Transverse colon (tissue), 4 donors: ENCODE measurements around the gene LUM. TPM values are rescaled to one million over a fixed set of nuclear protein-coding genes. Genes with fewer than 3 reads are reported as not detected.

Source experiments
- DNase-seq: peaks from one replicate; pipeline ENCODE4 v3.0.0-alpha.2; 2019
- H3K27ac ChIP-seq, 4 donors: fragments of 200-600 bp; sonication (generic); 2 replicates each; pipeline ENCODE4 v1.5.1; 2016 to 2018; ENCODE audit warnings: inconsistent platforms in 4 of 4
- H3K27me3 ChIP-seq: fragments of 200-600 bp; sonication (generic); 2 replicates; pipeline ENCODE4 v1.5.1; 2017; ENCODE audit warnings: inconsistent platforms
- H3K36me3 ChIP-seq, 4 donors: fragments of 200-600 bp; sonication (generic); 2 replicates each; pipeline ENCODE4 v1.5.1; 2017 to 2019; ENCODE audit warnings: inconsistent platforms in 4 of 4
- H3K4me1 ChIP-seq, 4 donors: fragments of 200-600 bp; sonication (generic); 2 replicates each; pipeline ENCODE4 v1.5.1; 2017 to 2020; ENCODE audit warnings: inconsistent platforms in 4 of 4
- H3K4me3 ChIP-seq, 4 donors: fragments of 200-600 bp; sonication (generic); 1 replicate in 1 of 4; 2 replicates in 3 of 4; pipeline versions ENCODE4 v1.5.1 to v1.6.1; 2017 to 2019; ENCODE audit warnings: inconsistent platforms in 4 of 4
- H3K9me3 ChIP-seq, 2 donors: fragments of 200-600 bp; sonication (generic); 2 replicates each; pipeline ENCODE4 v1.5.1; 2017 to 2019; ENCODE audit warnings: inconsistent platforms in 2 of 2
- EP300 ChIP-seq: sonication (generic); formaldehyde crosslinking; IDR thresholded peaks from one replicate; pipeline ENCODE4 v1.6.1; 2017; ENCODE audit warnings: antibody characterized with exemption, low read depth
- POLR2A ChIP-seq: fragments of 450-650 bp; IDR thresholded peaks from one replicate; pipeline ENCODE4 v1.6.1; 2016; ENCODE audit warnings: antibody characterized with exemption, mild to moderate bottlenecking, moderate library complexity
- POLR2AphosphoS5 ChIP-seq, 3 donors: sonication (generic); formaldehyde crosslinking; IDR thresholded peaks; one replicate each; pipeline ENCODE4 v1.6.1; 2016; ENCODE audit warnings: antibody characterized with exemption in 3 of 3
- WGBS, 2 donors: methylation state at CpG; one replicate each; pipeline ENCODE4 v1.1.5; 2018; ENCODE audit warnings: low coverage in 1 of 2; 5-methylcytosine and 5-hydroxymethylcytosine counted together
- in situ Hi-C, 4 donors: fragments of 200-750 bp; cut with MboI; loops; one replicate each; pipeline versions ENCODE4 v1.15.0 to v1.15.1; 2017; ENCODE audit warnings: low sequenced_read_pairs in 3 of 4, low pct_ligation_motif_present in 1 of 4, low pct_unique_long_range_greater_than_20kb in 1 of 4
- intact Hi-C: fragments of 100-400 bp; cut with DNase I; formaldehyde crosslinking; loops from one replicate; pipeline ENCODE4 v1.15.1; 2023; ENCODE audit warnings: low total_unique reads
- total RNA-seq, 4 donors: library from RNA; depleted of rRNA; stranded (reverse); fragments of >200 nt; gene quantifications; one replicate each; pipeline ENCODE4 v1.1.0, GENCODE V29; 2016
- TF ChIP-seq, protein P1 (sequence below), 5 experiments: fragments of 200-600 bp in 3 of 5; fragments of 450-650 bp in 2 of 5; sonication (generic) in 3 of 5; IDR thresholded peaks; 1 replicate in 2 of 5; 2 replicates in 3 of 5; pipeline ENCODE4 v1.5.1; 2016 to 2017; ENCODE audit warnings: antibody characterized with exemption in 5 of 5, inconsistent platforms in 3 of 5, mild to moderate bottlenecking in 2 of 5, moderate library complexity in 1 of 5

The LUM gene
- total RNA-seq, 4 donors from 2014 or later = 13.8 to 43.3 (median 31.5) TPM

GRCh38 chr12:91144053-91144452, 32.8 kb upstream of the LUM start:
- WGBS, 2 donors = 80 to 91% methylated on average over 2 of the region's 2 CpGs
- intact Hi-C loops = no loop called here

GRCh38 chr12:91143206-91143605, 31.9 kb upstream of the LUM start:
- H3K27me3 ChIP-seq = no peaks in the 10 kb centered on the region
- peaks cover 0 to 26% (median 17%) of the 10 kb centered on the region in 4 donors for H3K4me1 ChIP-seq
- DNase-seq = no peak
- in situ Hi-C loops (no loop called here), intact Hi-C loops (no loop called here)
- H3K27ac ChIP-seq = peak overlapping the region; percentile 15 to 41 (median 36)
- 53 to 63% methylated on average over 3 of the region's 3 CpGs for WGBS, 2 donors
- H3K9me3 ChIP-seq = no peaks in the 10 kb centered on the region
- TF ChIP-seq EP300 (no peak), POLR2A (no peak), POLR2AphosphoS5 (IDR thresholded peaks at IDR 0.05) (no peak)
- TF ChIP-seq, protein P1, sequence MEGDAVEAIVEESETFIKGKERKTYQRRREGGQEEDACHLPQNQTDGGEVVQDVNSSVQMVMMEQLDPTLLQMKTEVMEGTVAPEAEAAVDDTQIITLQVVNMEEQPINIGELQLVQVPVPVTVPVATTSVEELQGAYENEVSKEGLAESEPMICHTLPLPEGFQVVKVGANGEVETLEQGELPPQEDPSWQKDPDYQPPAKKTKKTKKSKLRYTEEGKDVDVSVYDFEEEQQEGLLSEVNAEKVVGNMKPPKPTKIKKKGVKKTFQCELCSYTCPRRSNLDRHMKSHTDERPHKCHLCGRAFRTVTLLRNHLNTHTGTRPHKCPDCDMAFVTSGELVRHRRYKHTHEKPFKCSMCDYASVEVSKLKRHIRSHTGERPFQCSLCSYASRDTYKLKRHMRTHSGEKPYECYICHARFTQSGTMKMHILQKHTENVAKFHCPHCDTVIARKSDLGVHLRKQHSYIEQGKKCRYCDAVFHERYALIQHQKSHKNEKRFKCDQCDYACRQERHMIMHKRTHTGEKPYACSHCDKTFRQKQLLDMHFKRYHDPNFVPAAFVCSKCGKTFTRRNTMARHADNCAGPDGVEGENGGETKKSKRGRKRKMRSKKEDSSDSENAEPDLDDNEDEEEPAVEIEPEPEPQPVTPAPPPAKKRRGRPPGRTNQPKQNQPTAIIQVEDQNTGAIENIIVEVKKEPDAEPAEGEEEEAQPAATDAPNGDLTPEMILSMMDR (IDR thresholded peaks at IDR 0.05) = no peak
- no peaks in the 10 kb centered on the region for H3K36me3 ChIP-seq
- no peak overlapping the region for H3K4me3 ChIP-seq

More at GRCh38 chr12:91144053-91144452, 32.8 kb upstream of the LUM start:
- TF ChIP-seq, protein P1 (IDR thresholded peaks at IDR 0.05) = no peak
- TF ChIP-seq EP300 (no peak), POLR2A (no peak), POLR2AphosphoS5 (IDR thresholded peaks at IDR 0.05) (no peak)
- Histone ChIP-seq H3K4me3 (no peak overlapping the region), H3K4me1 (peaks cover 0 to 17% (median 9%) of the 10 kb centered on the region in 4 donors), H3K36me3 (no peaks in the 10 kb centered on the region), H3K9me3 (no peaks in the 10 kb centered on the region), H3K27ac (no peak overlapping the region), H3K27me3 (no peaks in the 10 kb centered on the region)
- in situ Hi-C loops = no loop called here
- no peak for DNase-seq

- no peak for DNase-seq
- Histone ChIP-seq H3K9me3 (no peaks in the 10 kb centered on the region), H3K27me3 (no peaks in the 10 kb centered on the region), H3K4me1 (peaks cover 0 to 32% (median 17%) of the 10 kb centered on the region in 4 donors), H3K36me3 (no peaks in the 10 kb centered on the region), H3K4me3 (no peak overlapping the region), H3K27ac (peak overlapping the region; percentile 56 to 67 (median 58))
- WGBS, 2 donors = 19 to 26% methylated on average over 3 of the region's 3 CpGs
- TF ChIP-seq EP300 (no peak), POLR2AphosphoS5 (IDR thresholded peaks at IDR 0.05) (no peak), POLR2A (no peak)
- TF ChIP-seq, protein P1 (IDR thresholded peaks at IDR 0.05) = no peak
- in situ Hi-C loops = no loop called here
- intact Hi-C loops = no loop called here
These were observed 30.9 kb upstream of the LUM start for GRCh38 chr12:91142221-91142631.

GRCh38 chr12:91140026-91140931, 29.0 kb upstream of the LUM start:
- Histone ChIP-seq H3K4me3 (no peak overlapping the region), H3K27me3 (no peaks in the 10 kb centered on the region), H3K27ac (peak overlapping the region; percentile 58 to 67 (median 62)), H3K4me1 (peaks cover 0 to 32% (median 17%) of the 10 kb centered on the region in 4 donors), H3K9me3 (no peaks in the 10 kb centered on the region), H3K36me3 (no peaks in the 10 kb centered on the region)
- WGBS, 2 donors = 64 to 66% methylated on average over 1 of the region's 1 CpG
- in situ Hi-C loops (no loop called here), intact Hi-C loops (no loop called here)
- no peak for DNase-seq
- TF ChIP-seq, protein P1 (IDR thresholded peaks at IDR 0.05) = no peak
- TF ChIP-seq POLR2AphosphoS5 (IDR thresholded peaks at IDR 0.05) (peak in 1 of 3 donors; percentile 45), EP300 (no peak), POLR2A (no peak)
